D721Med (cell line): Measurements from ENCODE around the gene ZDHHC11.
"Not testable (repeated sequence)": the region's sequence is repeated elsewhere in the genome, so short reads cannot be mapped to it uniquely, and the experiment has no call there.

Experiments used
- DNase-seq: peaks from one replicate; pipeline ENCODE4 v3.0.0; 2011; ENCODE audit warnings: low spot score; ENCODE audit not compliant: insufficient read length
- FAIRE-seq: peaks from 2 replicates; lab custom pipeline; 2011; peaks lifted over from hg19 to GRCh38; lab: Jason Lieb, UNC
- CTCF ChIP-seq: IDR thresholded peaks from 2 replicates; pipeline ENCODE4 v1.5.1; 2012; ENCODE audit warnings: mild to moderate bottlenecking, control low read depth; ENCODE audit not compliant: insufficient read depth; ENCODE audit errors: missing control alignments

ZDHHC11 gene

GRCh38 chr5:757346-757930 lies 93.3 kb downstream of the ZDHHC11 start:
- no peak for DNase-seq

GRCh38 chr5:756865-757345 lies 93.9 kb downstream of the ZDHHC11 start:
- no peak for DNase-seq
- TF ChIP-seq CTCF, result no peak
- FAIRE-seq, result no peak

More at GRCh38 chr5:757346-757930, 93.3 kb downstream of the ZDHHC11 start:
- no peak for TF ChIP-seq CTCF
- no peak for FAIRE-seq

GRCh38 chr5:756171-756570 lies 94.6 kb downstream of the ZDHHC11 start:
- no peak for FAIRE-seq

GRCh38 chr5:754143-754632 lies 96.6 kb downstream of the ZDHHC11 start:
- not testable (repeated sequence) for FAIRE-seq, DNase-seq

More at GRCh38 chr5:756171-756570, 94.6 kb downstream of the ZDHHC11 start:
- no peak for TF ChIP-seq CTCF
- no peak for DNase-seq

- DNase-seq, FAIRE-seq: not testable (repeated sequence)
Observed at GRCh38 chr5:753567-754142, 97.1 kb downstream of the ZDHHC11 start.

- not testable (repeated sequence) for FAIRE-seq, DNase-seq
Observed at GRCh38 chr5:752532-753115, 98.2 kb downstream of the ZDHHC11 start.

GRCh38 chr5:751992-752391 lies 98.8 kb downstream of the ZDHHC11 start:
- DNase-seq, result not testable (repeated sequence)

GRCh38 chr5:751496-751895 lies 99.3 kb downstream of the ZDHHC11 start:
- TF ChIP-seq CTCF, result no peak
- FAIRE-seq (no peak), DNase-seq (no peak)

More at GRCh38 chr5:751992-752391, 98.8 kb downstream of the ZDHHC11 start:
- FAIRE-seq, result not testable (repeated sequence)

GRCh38 chr5:750226-750625 lies 100.6 kb downstream of the ZDHHC11 start:
- not testable (repeated sequence) for DNase-seq, FAIRE-seq
